Keratinocyte (primary cell): ENCODE data around the gene SUGCT. TPM values are rescaled to one million over a fixed set of nuclear protein-coding genes. Genes with fewer than 3 reads are reported as not detected.

Source experiments
- DNase-seq: peaks from one replicate; pipeline ENCODE4 v3.0.0-alpha.2; 2011; ENCODE audit warnings: low read depth, missing footprints, low spot score
- FAIRE-seq: peaks from 2 replicates; lab custom pipeline; 2011; peaks lifted over from hg19 to GRCh38; lab: Jason Lieb, UNC
- H2AFZ ChIP-seq: 2 replicates; pipeline ENCODE4 v1.6.0; 2012; ENCODE audit warnings: low read length, control low read depth, inconsistent platforms; ENCODE audit not compliant: control insufficient read depth
- H3K27ac ChIP-seq: 2 replicates; pipeline ENCODE4 v1.5.1; 2011; ENCODE audit warnings: low read length; ENCODE audit not compliant: control insufficient read depth, insufficient read depth
- H3K27me3 ChIP-seq: 3 replicates; pipeline ENCODE4 v1.6.0; 2011; ENCODE audit warnings: low read length; ENCODE audit not compliant: control insufficient read depth, insufficient read depth; ENCODE audit errors: extremely low read depth
- H3K36me3 ChIP-seq, 2 experiments: 2 replicates in 1 of 2; 3 replicates in 1 of 2; pipeline ENCODE4 v1.5.1; 2011; ENCODE audit warnings: low read length in 2 of 2, mild to moderate bottlenecking in 1 of 2; ENCODE audit not compliant: control insufficient read depth in 2 of 2, insufficient read depth in 2 of 2; ENCODE audit errors: extremely low read depth in 1 of 2
- H3K4me1 ChIP-seq: 3 replicates; pipeline ENCODE4 v1.5.1; 2011; ENCODE audit warnings: low read length; ENCODE audit not compliant: control insufficient read depth, insufficient read depth; ENCODE audit errors: extremely low read depth
- H3K4me2 ChIP-seq: 3 replicates; pipeline ENCODE4 v1.6.0; 2011; ENCODE audit warnings: low read depth, low read length; ENCODE audit not compliant: control insufficient read depth, insufficient read depth; ENCODE audit errors: extremely low read depth
- H3K4me3 ChIP-seq, 3 experiments: fragments of 200-600 bp in 1 of 3; sonication (generic) in 1 of 3; 2 replicates in 2 of 3; 3 replicates in 1 of 3; pipeline ENCODE4 v1.5.1; 2011 to 2016; ENCODE audit warnings: low read length in 3 of 3, mild to moderate bottlenecking in 3 of 3, control low read depth in 2 of 3, inconsistent platforms in 1 of 3, low read depth in 1 of 3, mixed read lengths in 1 of 3, mixed run types in 1 of 3, moderate library complexity in 1 of 3; ENCODE audit not compliant: control insufficient read depth in 2 of 3, insufficient read depth in 2 of 3; ENCODE audit errors: extremely low read depth in 1 of 3
- H3K79me2 ChIP-seq: 2 replicates; pipeline ENCODE4 v1.6.0; 2012; ENCODE audit warnings: low read length; ENCODE audit not compliant: control insufficient read depth, insufficient read depth
- H3K9ac ChIP-seq: 3 replicates; pipeline ENCODE4 v1.6.0; 2011; ENCODE audit warnings: low read length; ENCODE audit not compliant: control insufficient read depth, insufficient read depth; ENCODE audit errors: extremely low read depth
- H3K9me1 ChIP-seq: 3 replicates; pipeline ENCODE4 v1.6.0; 2011; ENCODE audit warnings: low read length; ENCODE audit not compliant: control insufficient read depth, insufficient read depth; ENCODE audit errors: extremely low read depth
- H3K9me3 ChIP-seq: 2 replicates; pipeline ENCODE4 v1.5.1; 2012; ENCODE audit warnings: low read depth, low read length; ENCODE audit not compliant: control insufficient read depth
- H4K20me1 ChIP-seq: 3 replicates; pipeline ENCODE4 v1.6.0; 2011; ENCODE audit warnings: low read length; ENCODE audit not compliant: control insufficient read depth, insufficient read depth; ENCODE audit errors: extremely low read depth
- CTCF ChIP-seq, 3 experiments: IDR thresholded peaks in 1 of 3; conservative IDR thresholded peaks in 1 of 3; optimal IDR thresholded peaks in 1 of 3; 2 replicates in 2 of 3; 3 replicates in 1 of 3; pipeline versions ENCODE3 to v1.5.1; 2011; ENCODE audit warnings: low read length in 3 of 3, mild to moderate bottlenecking in 3 of 3, moderate library complexity in 2 of 3, control low read depth in 1 of 3, inconsistent platforms in 1 of 3; ENCODE audit not compliant: insufficient read depth in 2 of 3; ENCODE audit errors: extremely low read depth in 1 of 3
- EZH2 ChIP-seq: IDR thresholded peaks from one replicate; pipeline ENCODE4 v1.6.1; 2012; ENCODE audit warnings: inconsistent platforms, mild to moderate bottlenecking, low read length, moderate library complexity
- dilution Hi-C: fragments of 300-500 bp; cut with MboI; formaldehyde crosslinking; loops from one replicate; pipeline ENCODE4 v1.7.0; 2020; ENCODE audit warnings: low sequenced_read_pairs; ENCODE audit not compliant: extremely low pct_ligation_motif_present
- polyA plus RNA-seq, 5 experiments: library from polyadenylated mRNA; depleted of rRNA in 3 of 5; stranded (reverse) in 3 of 5; stranded (forward) in 1 of 5; unstranded in 1 of 5; fragments of >200 nt; gene quantifications; 1 replicate in 1 of 5; 2 replicates in 3 of 5; 3 replicates in 1 of 5; pipeline versions ENCODE4 v1.2.1 to v1.2.3, GENCODE V29; 2011 to 2012; ENCODE audit warnings: missing spikeins in 2 of 5, low read depth in 1 of 5, low replicate concordance in 1 of 5

Gene SUGCT
- polyA plus RNA-seq, 1 donor (not counting 4 experiments of a cell fraction or from before 2014, with no cell fraction given), result 134 TPM

GRCh38 chr7:40237731-40238130, 102.9 kb downstream of the SUGCT start:
- dilution Hi-C loops, result no loop called here
- FAIRE-seq, result no peak
- TF ChIP-seq EZH2 (no peak), CTCF (optimal IDR thresholded peaks at IDR 0.05 in 1 of 3, IDR thresholded peaks at IDR 0.05 in 1 of 3, conservative IDR thresholded peaks at IDR 0.05 in 1 of 3; ENCODE audit: extremely low read depth in 1 of 3, insufficient read depth in 2 of 3, low read length in 3 of 3) (no peak)

DNA sequence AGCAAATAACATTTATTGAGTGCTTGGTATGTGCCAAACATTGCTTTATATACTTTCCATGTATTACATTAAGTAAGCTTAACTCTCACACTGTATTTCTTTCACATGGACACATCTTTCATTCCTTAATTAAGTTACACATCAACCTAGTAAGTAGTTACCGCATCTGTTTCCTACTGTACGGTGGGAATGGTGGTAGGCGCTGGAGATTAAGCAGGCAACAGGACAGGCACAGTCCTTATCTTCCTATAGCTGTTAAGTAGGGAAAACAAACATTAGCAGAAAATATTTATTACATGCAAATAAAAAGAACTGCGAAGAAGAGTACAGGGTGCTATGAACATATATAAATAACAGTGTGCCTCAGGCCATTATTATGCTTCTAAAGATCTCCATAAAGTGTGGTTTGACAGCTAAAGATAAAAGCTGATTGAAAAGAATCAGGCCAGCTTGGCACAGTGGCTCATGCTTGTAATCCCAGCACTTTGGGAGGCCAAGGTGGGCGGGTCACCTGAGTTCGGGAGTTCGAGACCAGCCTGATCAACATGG, 105.0 kb downstream of the SUGCT start:
- Histone ChIP-seq H3K9me1 (no peaks in the 10 kb centered on the region), H3K4me3 (no peak overlapping the region), H3K9ac (no peak overlapping the region), H3K36me3 (no peaks in the 10 kb centered on the region), H4K20me1 (no peaks in the 10 kb centered on the region), H3K4me1 (no peaks in the 10 kb centered on the region), H3K4me2 (no peak overlapping the region), H3K27ac (no peak overlapping the region), H3K9me3 (no peaks in the 10 kb centered on the region), H2AFZ (no peak overlapping the region), H3K79me2 (no peaks in the 10 kb centered on the region), H3K27me3 (no peaks in the 10 kb centered on the region)
- DNase-seq (no peak), FAIRE-seq (no peak)
- TF ChIP-seq EZH2 (no peak), CTCF (optimal IDR thresholded peaks at IDR 0.05 in 1 of 3, IDR thresholded peaks at IDR 0.05 in 1 of 3, conservative IDR thresholded peaks at IDR 0.05 in 1 of 3; ENCODE audit: extremely low read depth in 1 of 3, insufficient read depth in 2 of 3, low read length in 3 of 3) (no peak)
- dilution Hi-C loops, result no loop called here

More at GRCh38 chr7:40237731-40238130, 102.9 kb downstream of the SUGCT start:
- Histone ChIP-seq H3K4me1 (no peaks in the 10 kb centered on the region), H3K4me2 (no peak overlapping the region), H3K27ac (no peak overlapping the region), H3K79me2 (no peaks in the 10 kb centered on the region), H3K9me1 (no peaks in the 10 kb centered on the region), H3K36me3 (no peaks in the 10 kb centered on the region), H3K4me3 (no peak overlapping the region), H3K27me3 (no peaks in the 10 kb centered on the region), H3K9me3 (no peaks in the 10 kb centered on the region), H4K20me1 (no peaks in the 10 kb centered on the region), H2AFZ (no peak overlapping the region), H3K9ac (no peak overlapping the region)
- no peak for DNase-seq
